Testis (tissue), 3 donors: ENCODE data around the gene MMRN1. TPM values are rescaled to one million over a fixed set of nuclear protein-coding genes. Genes with fewer than 3 reads are reported as not detected.

Experiments
- DNase-seq: peaks from one replicate; pipeline ENCODE4 v3.0.0-alpha.2; 2019
- H3K27ac ChIP-seq, 2 donors: fragments of 200-600 bp; sonication (generic); one replicate each; pipeline ENCODE4 v1.5.1; 2019
- H3K27me3 ChIP-seq: fragments of 200-600 bp; sonication (generic); one replicate; pipeline ENCODE4 v1.5.1; 2019
- H3K36me3 ChIP-seq: fragments of 200-600 bp; sonication (generic); one replicate; pipeline ENCODE4 v1.5.1; 2017; ENCODE audit warnings: low read depth; ENCODE audit errors: missing control alignments
- H3K4me1 ChIP-seq: fragments of 200-600 bp; sonication (generic); one replicate; pipeline ENCODE4 v1.5.1; 2019
- H3K4me3 ChIP-seq, 2 donors: fragments of 200-600 bp; sonication (generic); one replicate each; pipeline ENCODE4 v1.5.1; 2017 to 2019
- H3K9me3 ChIP-seq: fragments of 200-600 bp; sonication (generic); one replicate; pipeline ENCODE4 v1.5.1; 2017
- CTCF ChIP-seq, 3 experiments: fragments of 450-650 bp in 2 of 3; fragments of 200-600 bp in 1 of 3; sonication (generic) in 1 of 3; IDR thresholded peaks; one replicate each; pipeline ENCODE4 v1.5.1; 2016 to 2019; ENCODE audit warnings: antibody characterized with exemption in 3 of 3, mild to moderate bottlenecking in 2 of 3, moderate library complexity in 1 of 3
- POLR2A ChIP-seq: fragments of 450-650 bp; IDR thresholded peaks from one replicate; pipeline ENCODE4 v1.6.1; 2017; ENCODE audit warnings: antibody characterized with exemption, mild to moderate bottlenecking, moderate library complexity
- WGBS, 2 donors: methylation state at CpG; one replicate each; pipeline ENCODE4 v1.1.5; 2018; 5-methylcytosine and 5-hydroxymethylcytosine counted together
- intact Hi-C: fragments of 100-400 bp; cut with DNase I; formaldehyde crosslinking; loops from one replicate; pipeline ENCODE4 v1.15.1; 2023; ENCODE audit warnings: low total_unique reads
- polyA plus RNA-seq: library from polyadenylated mRNA; stranded (reverse); fragments of 350-450 nt; fragmentation: Illumina TruSeq; extraction: RNeasy Lipid Tissue Mini Kit (QIAGEN cat#74804); gene quantifications from one replicate; pipeline ENCODE4 v1.2.3, GENCODE V29; 2014; ENCODE audit warnings: low read depth, low replicate concordance; ENCODE audit not compliant: insufficient read depth
- total RNA-seq, 2 donors: library from RNA; depleted of rRNA; stranded (reverse); fragments of >200 nt; gene quantifications; one replicate each; pipeline ENCODE4 v1.2.3, GENCODE V29; 2016

MMRN1 gene
- total and polyA plus RNA-seq, 3 donors from 2014 or later = 4.8 to 17.4 (median 7.1) TPM

GRCh38 chr4:89957046-89957926 lies 62.6 kb downstream of the MMRN1 start:
- TF ChIP-seq CTCF (IDR thresholded peaks at IDR 0.05) (no peak), POLR2A (no peak)
- no peak overlapping the region for H3K27ac ChIP-seq
- H3K9me3 ChIP-seq = no peaks in the 10 kb centered on the region
- intact Hi-C loops = no loop called here
- H3K4me1 ChIP-seq = no peaks in the 10 kb centered on the region
- no peak for DNase-seq
- 61 to 62% methylated on average over 4 of the region's 4 CpGs for WGBS, 2 donors
- no peaks in the 10 kb centered on the region for H3K36me3 ChIP-seq
- no peaks in the 10 kb centered on the region for H3K27me3 ChIP-seq
- no peak overlapping the region for H3K4me3 ChIP-seq

GRCh38 chr4:89981789-89982334 lies 87.2 kb downstream of the MMRN1 start:
- H3K27me3 ChIP-seq = no peaks in the 10 kb centered on the region
- 90 to 93% methylated on average over 2 of the region's 2 CpGs for WGBS, 2 donors
- no peak overlapping the region for H3K27ac ChIP-seq
- H3K9me3 ChIP-seq = no peaks in the 10 kb centered on the region
- H3K4me3 ChIP-seq = no peak overlapping the region
- intact Hi-C loops = no loop called here
- H3K36me3 ChIP-seq = no peaks in the 10 kb centered on the region
- no peaks in the 10 kb centered on the region for H3K4me1 ChIP-seq
- TF ChIP-seq CTCF (IDR thresholded peaks at IDR 0.05) = no peak
- no peak for TF ChIP-seq POLR2A
- DNase-seq = no peak

GRCh38 chr4:89988268-89988667 lies 93.6 kb downstream of the MMRN1 start:
- TF ChIP-seq CTCF (IDR thresholded peaks at IDR 0.05) = no peak
- TF ChIP-seq POLR2A = no peak
- Histone ChIP-seq H3K27me3 (no peaks in the 10 kb centered on the region), H3K4me1 (no peaks in the 10 kb centered on the region), H3K36me3 (no peaks in the 10 kb centered on the region), H3K9me3 (no peaks in the 10 kb centered on the region), H3K27ac (no peak overlapping the region), H3K4me3 (no peak overlapping the region)
- intact Hi-C loops = no loop called here
- no peak for DNase-seq
- WGBS, 2 donors = 87 to 94% methylated on average over 2 of the region's 2 CpGs

GRCh38 chr4:89992744-89993143 lies 98.1 kb downstream of the MMRN1 start:
- H3K9me3 ChIP-seq = no peaks in the 10 kb centered on the region
- DNase-seq = no peak
- intact Hi-C loops = no loop called here
- H3K27me3 ChIP-seq = no peaks in the 10 kb centered on the region
- H3K4me1 ChIP-seq = no peaks in the 10 kb centered on the region
- TF ChIP-seq CTCF (IDR thresholded peaks at IDR 0.05) (no peak), POLR2A (no peak)
- no peak overlapping the region for H3K27ac ChIP-seq
- no peak overlapping the region for H3K4me3 ChIP-seq
- H3K36me3 ChIP-seq = no peaks in the 10 kb centered on the region
- 60 to 74% methylated on average over 1 of the region's 1 CpG for WGBS, 2 donors
